Measurements from ENCODE around the gene FRA10AC1. TPM values are rescaled to one million over a fixed set of nuclear protein-coding genes. Genes with fewer than 3 reads are reported as not detected.

The FRA10AC1 gene
- total and polyA plus RNA-seq, 12 donors: 7.7 to 24.5 (median 15.5) TPM

GRCh38 chr10:93718937-93719725, 16.7 kb upstream of the FRA10AC1 start:
- peak in 1 of 2 donors; percentile 30 for DNase-seq

GRCh38 chr10:93716766-93717165, 14.4 kb upstream of the FRA10AC1 start:
- Histone ChIP-seq H3K9me3 (no peaks in the 10 kb centered on the region), H3K4me1 (no peaks in the 10 kb centered on the region), H3K4me3 (no peak overlapping the region), H3K27me3 (peaks cover 0 to 23% (median 6%) of the 10 kb centered on the region in 7 donors), H3K27ac (no peak overlapping the region), H3K36me3 (no peaks in the 10 kb centered on the region)
- DNase-seq (no peak), ATAC-seq (no peak)
- TF ChIP-seq CTCF (IDR thresholded peaks at IDR 0.05): no peak
- WGBS, 2 donors: 31 to 32% methylated on average over 1 of the region's 1 CpG
- intact Hi-C loops (cut with DNase I): loop anchor here in 1 of 10 donors (1.0 kb wide), 1 partner anchor 15 kb away; no protein-coding TSS in a partner anchor

More at GRCh38 chr10:93718937-93719725, 16.7 kb upstream of the FRA10AC1 start:
- ATAC-seq: peak in 2 of 8 donors; percentile 4 to 29
- Histone ChIP-seq H3K27ac (no peak overlapping the region), H3K4me3 (no peak overlapping the region), H3K9me3 (no peaks in the 10 kb centered on the region), H3K4me1 (no peaks in the 10 kb centered on the region), H3K36me3 (no peaks in the 10 kb centered on the region), H3K27me3 (peaks cover 0 to 30% (median 6%) of the 10 kb centered on the region in 7 donors)
- intact Hi-C loops (cut with DNase I): no loop called here
- no peak for TF ChIP-seq CTCF (IDR thresholded peaks at IDR 0.05)
- 45 to 51% methylated on average over 8 of the region's 8 CpGs for WGBS, 2 donors

GRCh38 chr10:93715345-93715744, 13.0 kb upstream of the FRA10AC1 start:
- peaks cover 0 to 13% (median 6%) of the 10 kb centered on the region in 7 donors for H3K27me3 ChIP-seq
- no peaks in the 10 kb centered on the region for H3K36me3 ChIP-seq
- H3K4me1 ChIP-seq: no peaks in the 10 kb centered on the region
- ATAC-seq (no peak), DNase-seq (no peak)
- intact Hi-C loops (cut with DNase I): no loop called here
- H3K4me3 ChIP-seq: no peak overlapping the region
- WGBS, 2 donors: 81 to 88% methylated on average over 5 of the region's 5 CpGs
- TF ChIP-seq CTCF (IDR thresholded peaks at IDR 0.05): no peak
- H3K27ac ChIP-seq: no peak overlapping the region
- H3K9me3 ChIP-seq: no peaks in the 10 kb centered on the region

- H3K4me3 ChIP-seq: no peak overlapping the region
- no peaks in the 10 kb centered on the region for H3K4me1 ChIP-seq
- no peaks in the 10 kb centered on the region for H3K36me3 ChIP-seq
- no peak for TF ChIP-seq CTCF (IDR thresholded peaks at IDR 0.05)
- H3K27ac ChIP-seq: no peak overlapping the region
- peaks cover 0 to 17% (median 0%) of the 10 kb centered on the region in 7 donors for H3K27me3 ChIP-seq
- H3K9me3 ChIP-seq: no peaks in the 10 kb centered on the region
- 55 to 59% methylated on average over 2 of the region's 2 CpGs for WGBS, 2 donors
- DNase-seq (no peak), ATAC-seq (no peak)
- intact Hi-C loops (cut with DNase I): no loop called here
Measured at GRCh38 chr10:93712593-93712992, 10.2 kb upstream of the FRA10AC1 start.
